CD1c-positive myeloid dendritic cell (primary cell): Measurements from ENCODE around the gene ZNF443.
"Not testable (repeated sequence)": the region's sequence is repeated elsewhere in the genome, so short reads cannot be mapped to it uniquely, and the experiment has no call there.

Source experiments
- DNase-seq: peaks from one replicate; pipeline ENCODE4 v3.0.0-alpha.2; 2016; ENCODE audit errors: extremely low spot score

ZNF443 gene

DNA sequence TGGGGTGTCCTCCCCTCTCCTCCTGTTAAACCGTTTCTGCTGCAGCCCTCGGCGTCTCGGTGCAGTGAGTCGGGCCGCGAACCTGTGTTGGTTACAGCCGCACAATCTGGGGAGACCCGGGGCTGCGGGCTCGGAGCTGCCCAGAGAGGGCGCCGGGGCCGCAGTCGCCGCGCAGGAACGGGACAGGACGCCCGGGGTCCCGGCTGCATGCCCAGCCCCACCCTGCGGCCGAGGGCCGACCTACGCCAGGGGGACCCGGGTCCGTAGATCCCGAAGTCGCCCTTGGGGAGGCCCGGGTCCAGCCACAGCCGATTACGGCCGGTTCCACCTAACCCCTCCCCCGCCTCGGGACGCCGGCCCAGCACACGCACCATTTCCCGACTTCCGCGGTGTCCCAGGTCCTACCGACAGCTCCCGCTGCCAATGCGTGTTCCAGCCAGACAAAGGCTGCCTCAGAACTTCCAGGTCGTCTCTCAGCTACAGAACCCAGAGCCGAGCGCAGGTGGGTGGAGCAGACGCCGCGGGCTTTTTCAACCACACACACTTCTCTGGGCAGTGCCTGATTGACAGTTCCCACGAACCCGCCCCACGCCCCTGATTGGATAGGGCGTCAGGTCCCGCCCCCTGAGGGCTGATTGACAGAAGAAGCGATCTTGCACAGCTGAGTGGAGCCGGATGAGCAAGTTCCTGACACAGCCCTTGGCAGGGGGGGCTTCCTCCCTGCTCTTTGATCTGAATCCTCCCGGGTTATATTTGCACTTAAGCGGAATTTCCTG lies at the start of gene ZNF443:
Gene ZNF443 (minus strand): TSS at position 481 of the 776 bp plus-strand sequence. CDS start 107 bp downstream, at position 374.
- DNase-seq: peak; percentile 98

DNA sequence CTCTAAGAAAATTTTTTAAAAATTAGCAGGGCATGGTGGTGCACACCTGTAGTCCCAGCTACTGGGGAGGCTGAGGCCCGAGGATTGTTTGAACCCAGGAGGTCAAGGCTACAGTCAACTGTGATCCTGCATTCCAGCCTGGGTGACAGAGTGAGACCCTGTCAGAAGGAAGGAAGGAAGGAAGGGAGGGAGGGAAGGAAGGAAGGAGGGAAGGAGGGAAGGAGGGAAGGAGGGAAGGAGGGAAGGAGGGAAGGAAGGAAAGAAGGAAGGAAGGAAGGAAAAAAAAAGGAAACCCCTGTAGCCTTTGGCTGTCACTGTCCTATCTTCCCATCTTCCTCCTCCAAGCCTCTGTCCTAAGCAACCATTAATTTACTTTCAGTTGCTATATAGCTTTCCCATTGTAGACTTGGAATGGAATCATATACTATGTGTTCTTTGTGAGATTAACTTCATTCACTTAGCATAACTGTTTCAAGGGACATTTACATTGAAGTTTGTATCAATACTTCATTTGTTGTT lies 45.5 kb upstream of the ZNF443 start:
- DNase-seq: not testable (repeated sequence)

DNA sequence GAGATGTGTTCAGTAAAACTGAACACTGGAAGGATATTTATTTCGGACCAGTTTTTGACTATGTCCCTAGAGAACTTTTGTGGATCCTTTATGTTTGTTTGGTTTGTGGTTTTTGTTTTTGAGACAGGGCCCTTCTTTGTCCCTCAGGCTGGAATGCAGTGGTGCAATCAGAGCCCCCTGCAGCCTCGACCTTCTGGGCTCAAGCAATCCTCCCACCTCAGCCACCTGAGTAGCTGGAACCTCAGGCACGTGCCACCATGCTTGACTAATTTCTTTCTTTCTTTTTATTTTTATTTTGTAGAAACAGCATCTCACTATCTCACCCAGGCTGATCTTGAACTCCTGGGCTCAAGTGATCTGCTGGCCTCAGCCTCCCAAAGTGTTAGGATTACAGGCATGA lies 44.8 kb upstream of the ZNF443 start:
- no peak for DNase-seq

DNA sequence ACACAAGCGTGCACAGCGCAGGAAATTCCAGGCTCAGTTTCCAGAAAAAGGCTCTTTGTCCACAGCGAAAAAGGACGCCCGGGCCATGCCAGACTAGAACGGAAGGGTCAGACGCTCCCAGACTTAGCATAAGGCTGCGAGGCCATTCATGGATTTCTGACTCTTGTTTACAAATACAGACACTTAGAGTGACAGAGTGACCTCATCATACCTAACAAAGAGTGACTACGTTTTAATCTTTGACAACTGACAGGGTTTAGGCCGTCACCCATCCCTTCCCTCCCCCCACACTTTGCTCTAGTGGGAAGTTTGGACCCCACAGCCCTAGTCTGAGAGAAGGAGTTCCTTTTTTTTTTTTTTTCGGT lies 44.2 kb upstream of the ZNF443 start:
- no peak for DNase-seq

DNA sequence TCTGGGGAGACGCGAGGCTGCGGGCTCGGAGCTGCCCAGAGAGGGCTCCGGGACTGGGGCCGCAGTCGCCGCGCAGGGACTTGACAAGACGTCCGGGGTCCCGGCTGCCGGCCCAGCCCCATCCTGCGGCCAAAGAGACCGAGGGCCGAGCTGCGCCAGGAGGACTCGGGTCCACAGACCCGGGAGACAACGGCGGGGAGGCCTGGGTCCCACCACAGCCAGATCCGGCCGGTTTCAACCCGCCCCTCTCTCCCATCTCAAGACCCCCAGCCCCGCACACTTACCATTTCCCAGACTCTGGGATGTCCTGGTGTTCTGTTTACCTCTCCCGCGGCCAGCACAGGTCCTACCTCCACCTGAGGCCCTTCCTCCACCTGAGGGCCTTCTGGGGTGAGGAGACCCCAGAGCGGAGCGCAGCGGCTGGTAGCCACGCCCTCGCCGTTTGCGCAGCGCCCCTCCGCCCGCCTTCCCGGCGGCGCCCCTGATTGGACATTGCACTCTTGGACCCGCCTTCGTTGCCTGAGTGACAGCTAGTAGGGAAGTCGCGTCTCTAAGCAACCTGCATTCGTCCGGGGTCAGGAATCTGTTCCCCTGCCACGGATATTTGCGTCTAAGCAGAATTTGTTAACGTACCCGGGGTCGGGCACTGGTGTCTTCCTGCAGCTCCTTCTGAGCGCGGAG lies 43.7 kb upstream of the ZNF443 start, which contains the start of gene ZNF709:
Gene ZNF709 (minus strand): TSS at position 446 of the 681 bp plus-strand sequence. CDS start 159 bp downstream, at position 287.
- DNase-seq: peak; percentile 92

DNA sequence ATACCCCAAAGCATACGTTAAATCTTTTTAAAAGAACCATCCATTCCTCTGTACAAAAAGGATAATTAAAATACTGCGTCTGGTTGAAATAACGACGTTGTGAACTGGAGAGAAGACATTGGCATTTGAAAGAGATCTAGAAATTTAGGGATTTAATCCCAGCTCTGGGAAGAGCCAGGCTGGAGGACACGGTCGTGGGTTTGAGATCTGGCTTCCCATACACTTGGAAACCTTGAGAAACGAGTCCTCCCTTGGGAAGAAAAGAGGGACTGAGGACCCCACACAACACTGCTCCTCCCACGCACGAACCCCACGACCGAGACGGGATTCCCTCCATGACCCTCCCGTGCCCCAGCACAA lies 43.2 kb upstream of the ZNF443 start:
- DNase-seq: no peak

DNA sequence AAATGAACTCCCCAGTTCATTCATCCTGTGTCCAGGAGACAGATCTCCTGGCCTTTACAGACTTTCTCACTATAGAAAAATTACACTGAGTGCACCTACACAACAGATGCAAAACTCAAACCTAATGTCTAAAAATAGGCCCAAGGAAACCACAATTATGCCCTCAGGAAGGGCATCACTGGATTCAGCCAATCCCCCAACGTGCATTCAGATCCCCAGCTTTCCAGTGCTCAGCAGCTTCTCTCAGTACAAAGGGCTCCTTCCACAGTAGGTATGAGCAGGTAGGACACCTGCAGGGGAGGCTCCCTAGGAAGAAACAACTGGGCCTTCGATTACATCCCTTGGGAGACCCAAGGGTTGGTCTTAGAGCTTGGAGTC lies 41.7 kb upstream of the ZNF443 start:
- no peak for DNase-seq

DNA sequence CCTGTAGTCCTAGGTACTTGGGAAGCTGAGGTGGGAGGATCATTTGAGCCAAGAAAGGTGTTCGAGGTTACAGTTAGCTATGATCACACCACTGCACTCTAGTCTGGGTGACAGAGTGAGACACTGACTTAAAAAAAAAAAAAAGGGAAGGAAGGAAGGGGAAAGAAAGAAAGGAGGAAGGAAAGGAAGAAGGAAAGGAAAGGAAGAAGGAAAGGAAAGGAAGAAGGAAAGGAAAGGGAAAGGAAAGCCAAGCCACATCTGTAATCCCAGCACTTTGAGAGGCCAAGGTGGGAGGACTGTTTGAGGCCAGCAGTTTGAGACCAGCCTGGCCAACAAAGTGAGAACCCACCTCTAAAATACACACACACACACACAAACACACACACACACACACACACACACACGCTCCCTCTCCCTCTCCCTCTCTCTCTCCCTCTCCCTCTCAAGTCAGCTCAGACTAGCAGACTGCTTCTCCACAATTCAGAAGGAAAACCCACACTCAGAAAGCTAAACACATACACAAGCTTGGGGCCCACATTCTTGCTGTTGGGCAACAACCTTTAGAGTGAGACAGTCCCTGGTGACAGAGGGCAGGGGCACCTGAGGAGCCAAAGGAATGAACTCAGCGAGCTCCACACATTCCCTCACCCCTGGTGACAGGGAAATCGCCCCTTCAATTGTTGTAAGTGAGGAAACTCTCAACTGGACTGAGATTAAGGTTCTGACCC lies 41.1 kb upstream of the ZNF443 start:
- DNase-seq: no peak

DNA sequence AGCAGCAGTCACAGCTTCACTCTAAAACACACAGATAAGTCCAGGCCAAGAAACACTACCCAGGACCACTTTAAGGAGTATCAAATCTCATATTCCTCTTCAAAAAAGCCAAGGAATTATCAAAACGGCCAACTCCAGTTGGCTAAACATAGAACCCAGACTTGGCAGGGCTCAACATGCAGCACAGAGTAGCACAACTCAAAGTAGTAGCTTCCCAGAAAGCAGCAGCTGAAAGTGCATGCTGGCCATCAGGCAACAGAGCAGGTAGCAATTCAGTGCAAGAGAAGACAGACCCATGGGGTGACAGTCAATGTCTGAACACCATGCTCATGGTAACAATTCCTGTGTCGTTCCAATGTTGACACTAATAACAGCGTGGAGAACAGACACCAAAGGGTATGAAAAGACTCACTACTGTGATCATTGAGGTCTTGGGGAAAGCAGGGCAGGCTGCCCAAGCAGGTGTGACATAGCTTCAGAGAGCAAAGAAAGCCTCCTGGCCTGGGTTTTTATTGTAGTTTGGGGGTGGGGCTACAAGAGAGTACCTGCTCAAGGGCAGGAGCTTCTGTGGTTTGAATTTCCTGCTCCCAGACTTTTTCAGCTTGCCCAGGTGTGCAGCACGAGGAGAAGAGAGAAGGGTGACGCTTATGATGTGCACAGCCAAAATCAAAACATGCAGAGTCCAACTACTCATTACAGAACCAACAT lies 37.6 kb upstream of the ZNF443 start:
- no peak for DNase-seq

DNA sequence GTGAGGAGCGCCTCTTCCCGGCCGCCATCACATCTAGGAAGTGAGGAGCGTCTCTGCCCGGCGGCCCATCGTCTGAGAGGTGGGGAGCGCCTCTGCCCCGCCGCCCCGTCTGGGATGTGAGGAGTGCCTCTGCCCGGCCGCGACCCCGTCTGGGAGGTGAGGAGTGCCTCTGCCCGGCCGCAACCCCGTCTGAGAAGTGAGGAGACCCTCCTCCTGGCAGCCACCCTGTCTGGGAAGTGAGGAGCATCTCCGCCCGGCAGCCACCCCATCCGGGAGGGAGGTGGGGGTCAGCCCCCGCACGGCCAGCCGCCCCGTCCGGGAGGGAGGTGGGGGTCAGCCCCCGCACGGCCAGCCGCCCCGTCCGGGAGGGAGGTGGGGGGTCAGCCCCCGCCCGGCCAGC lies 26.8 kb upstream of the ZNF443 start:
- not testable (repeated sequence) for DNase-seq

DNA sequence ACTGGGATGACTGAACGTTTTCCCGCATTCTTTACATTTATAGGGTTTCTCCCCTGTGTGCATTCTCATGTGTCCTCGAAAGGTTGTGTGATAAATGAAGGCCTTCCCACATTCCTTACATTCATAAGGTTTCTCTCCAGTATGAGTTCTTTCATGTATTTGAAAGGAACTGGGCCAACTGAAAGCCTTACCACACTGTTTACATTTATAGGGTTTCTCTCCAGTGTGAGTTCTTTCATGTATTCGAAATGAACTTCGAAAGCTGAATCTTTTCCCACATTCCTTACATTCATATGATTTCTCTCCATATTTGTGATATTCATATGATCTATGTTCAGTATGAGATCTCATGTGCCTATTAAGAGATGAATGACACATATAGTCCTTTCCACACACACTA lies 24.4 kb upstream of the ZNF443 start:
- DNase-seq: no peak

DNA sequence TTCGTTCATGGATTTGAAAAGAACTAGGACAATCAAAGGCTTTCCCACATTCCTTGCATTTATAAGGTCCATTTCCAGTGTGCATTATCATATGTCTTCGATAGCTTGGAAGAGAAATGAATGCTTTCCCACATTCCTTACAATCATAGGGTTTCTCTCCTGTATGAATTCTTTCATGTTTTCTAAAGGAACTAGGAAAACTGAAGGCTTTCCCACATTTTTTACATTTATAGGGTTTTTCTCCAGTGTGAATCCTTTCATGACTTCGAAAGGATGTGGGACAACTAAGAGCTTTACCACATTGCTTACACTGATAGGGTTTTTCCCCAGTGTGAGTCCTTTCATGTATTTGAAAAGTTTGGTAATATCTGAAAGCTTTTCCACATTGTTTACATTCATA lies 23.9 kb upstream of the ZNF443 start:
- no peak for DNase-seq

DNA sequence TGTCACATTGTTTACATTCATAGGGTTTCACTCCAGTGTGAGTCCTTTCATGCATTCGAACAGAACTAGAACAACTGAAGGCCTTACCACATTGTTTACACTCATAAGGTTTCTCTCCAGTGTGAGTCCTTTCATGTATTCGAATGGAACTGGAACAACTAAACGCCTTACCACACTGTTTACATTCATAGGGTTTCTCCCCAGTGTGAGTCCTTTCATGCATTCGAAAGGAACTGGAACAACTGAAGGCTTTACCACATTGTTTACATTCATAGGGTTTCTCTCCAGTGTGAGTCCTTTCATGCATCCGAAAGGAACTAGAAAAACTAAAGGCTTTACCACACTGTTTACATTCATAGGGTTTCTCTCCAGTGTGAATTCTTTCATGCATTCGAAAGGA lies 23.3 kb upstream of the ZNF443 start:
- not testable (repeated sequence) for DNase-seq

DNA sequence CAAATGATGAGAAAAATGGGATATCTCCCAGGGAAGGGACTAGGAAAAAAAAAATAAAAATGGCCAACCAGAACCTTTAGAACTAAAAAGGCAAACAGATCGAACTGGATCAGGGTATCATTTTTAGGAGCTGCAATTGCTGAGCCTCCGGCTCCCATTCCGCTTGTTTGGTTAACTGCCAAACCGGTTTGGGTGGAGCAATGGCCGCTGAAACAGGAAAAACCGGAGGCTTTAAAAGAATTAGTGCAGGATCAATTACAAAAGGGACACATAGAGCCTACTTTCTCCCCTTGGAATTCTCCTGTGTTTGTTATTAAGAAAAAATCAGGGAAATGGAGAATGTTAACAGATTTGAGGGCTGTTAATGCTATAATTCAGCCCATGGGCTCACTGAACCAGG lies 12.7 kb upstream of the ZNF443 start:
- DNase-seq: no peak

DNA sequence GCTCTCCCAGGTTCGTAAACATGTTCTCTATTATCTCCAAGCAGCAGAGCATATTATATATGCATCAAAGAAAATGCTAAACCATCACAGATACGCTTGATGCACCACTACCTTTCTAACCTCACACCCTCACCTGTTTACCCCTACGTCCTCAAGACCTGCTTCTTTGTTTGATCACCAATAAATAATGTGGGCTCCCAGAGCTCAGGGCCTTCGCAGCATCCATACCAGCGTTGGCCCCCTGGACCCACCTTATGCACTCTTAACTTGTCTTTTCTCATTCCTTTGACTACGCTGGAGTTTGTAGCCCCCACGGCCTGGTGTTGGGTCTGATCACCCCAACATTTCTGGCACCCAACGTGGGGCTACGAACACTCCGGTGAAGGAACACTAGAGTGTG lies 10.0 kb upstream of the ZNF443 start:
- DNase-seq: no peak

DNA sequence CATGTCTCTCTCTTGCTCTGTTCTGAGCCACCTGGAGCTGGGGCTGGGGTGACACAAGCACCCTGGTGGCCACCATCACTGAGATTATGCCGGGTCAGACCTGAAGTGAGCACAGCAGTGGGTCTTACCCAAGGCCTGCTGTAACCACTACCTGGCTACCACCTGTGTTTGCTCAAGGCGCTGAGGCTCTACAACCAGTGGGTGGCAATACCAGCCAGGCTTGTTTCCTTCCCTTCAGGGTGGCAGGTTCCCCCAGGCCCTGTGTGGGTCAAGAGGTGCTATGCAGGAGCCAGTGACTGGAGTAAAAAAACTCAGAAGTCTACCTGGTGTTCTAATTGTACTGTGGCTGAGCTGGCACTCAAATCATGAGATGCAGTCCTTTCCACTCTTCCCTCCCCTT lies 8.0 kb upstream of the ZNF443 start:
- DNase-seq: no peak

DNA sequence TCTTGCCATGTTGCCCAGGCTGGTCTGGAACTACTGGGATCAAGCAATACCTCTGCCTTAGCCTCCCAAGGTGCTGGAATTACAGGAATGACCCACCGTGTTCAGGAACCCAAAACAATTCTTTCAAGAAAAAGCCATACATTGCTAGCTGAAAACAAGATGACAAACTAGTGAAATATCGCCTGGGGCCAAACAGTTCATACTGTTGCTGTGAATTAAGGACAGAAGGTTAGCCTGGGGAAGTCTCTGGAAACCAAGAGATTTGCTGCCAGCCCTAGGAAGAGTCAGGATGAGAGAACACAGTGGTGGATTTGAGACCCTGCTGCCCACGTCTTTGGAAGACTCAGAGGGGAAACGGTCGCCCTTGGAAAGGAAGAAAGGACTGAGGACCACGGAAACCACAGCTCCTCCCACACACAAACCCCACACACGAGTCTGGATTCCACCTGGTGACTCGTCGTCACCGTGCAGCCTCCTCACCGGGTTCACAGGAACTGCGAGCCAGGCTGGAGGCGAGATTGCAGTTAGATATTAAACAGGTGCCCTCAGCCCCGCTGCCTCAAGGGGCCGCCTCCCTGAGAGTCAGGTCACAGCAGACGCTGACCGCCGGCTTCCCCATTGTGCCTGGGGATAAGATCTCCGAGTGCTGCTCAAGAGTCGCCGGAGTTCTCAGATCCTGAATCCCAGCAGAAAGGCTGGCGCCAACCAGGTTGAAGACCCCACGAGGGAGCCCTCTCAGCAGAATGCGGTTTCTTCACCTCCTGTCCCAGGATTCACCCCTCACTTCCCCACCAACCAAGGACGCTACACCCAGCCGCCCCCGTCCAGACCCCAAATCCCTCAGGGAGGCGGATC lies 908 bp downstream of the ZNF443 start:
- DNase-seq: peak; percentile 26

DNA sequence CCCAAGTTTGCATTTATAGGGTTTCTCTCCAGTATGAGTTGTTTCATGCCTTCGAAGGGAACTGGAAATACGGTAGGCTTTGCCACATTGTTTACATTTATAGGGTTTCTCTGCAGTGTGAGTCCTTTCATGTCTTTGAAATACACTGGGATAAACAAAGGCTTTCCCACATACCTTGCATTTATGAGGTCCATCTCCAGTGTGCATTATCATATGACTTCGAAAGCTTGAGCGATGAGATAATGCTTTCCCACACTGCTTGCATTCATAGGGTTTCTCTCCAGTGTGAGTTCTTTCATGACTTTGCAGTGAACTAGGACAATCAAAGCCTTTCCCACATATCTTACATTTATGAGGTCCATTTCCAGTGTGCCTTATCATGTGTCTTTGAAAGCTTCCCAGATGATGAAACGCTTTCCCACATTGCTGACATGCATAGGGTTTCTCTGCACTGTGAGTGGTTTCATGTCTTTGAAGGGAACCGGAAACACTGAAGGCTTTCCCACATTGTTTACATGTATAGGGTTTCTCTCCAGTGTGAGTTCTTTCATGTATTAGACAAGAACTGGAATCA lies 10.0 kb downstream of the ZNF443 start:
- DNase-seq: not testable (repeated sequence)

DNA sequence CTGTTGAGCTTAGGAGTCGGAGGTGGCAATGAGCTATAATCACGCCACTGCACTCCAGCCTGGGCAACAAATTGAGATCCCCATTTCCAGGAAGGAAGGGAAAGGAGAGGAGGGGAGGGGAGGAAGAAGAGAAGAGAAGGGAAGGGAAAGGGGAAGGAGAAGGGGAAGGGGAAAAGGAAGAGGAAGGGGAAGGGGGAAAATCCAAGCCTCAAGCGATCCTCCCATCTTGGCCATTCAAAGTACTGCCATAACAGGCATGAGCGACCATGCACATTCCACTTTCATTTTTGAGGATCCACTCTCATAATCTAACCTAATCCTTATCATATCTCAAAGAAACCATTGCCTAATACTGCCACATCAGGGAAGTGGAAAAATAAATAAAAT lies 14.9 kb downstream of the ZNF443 start:
- DNase-seq: no peak

DNA sequence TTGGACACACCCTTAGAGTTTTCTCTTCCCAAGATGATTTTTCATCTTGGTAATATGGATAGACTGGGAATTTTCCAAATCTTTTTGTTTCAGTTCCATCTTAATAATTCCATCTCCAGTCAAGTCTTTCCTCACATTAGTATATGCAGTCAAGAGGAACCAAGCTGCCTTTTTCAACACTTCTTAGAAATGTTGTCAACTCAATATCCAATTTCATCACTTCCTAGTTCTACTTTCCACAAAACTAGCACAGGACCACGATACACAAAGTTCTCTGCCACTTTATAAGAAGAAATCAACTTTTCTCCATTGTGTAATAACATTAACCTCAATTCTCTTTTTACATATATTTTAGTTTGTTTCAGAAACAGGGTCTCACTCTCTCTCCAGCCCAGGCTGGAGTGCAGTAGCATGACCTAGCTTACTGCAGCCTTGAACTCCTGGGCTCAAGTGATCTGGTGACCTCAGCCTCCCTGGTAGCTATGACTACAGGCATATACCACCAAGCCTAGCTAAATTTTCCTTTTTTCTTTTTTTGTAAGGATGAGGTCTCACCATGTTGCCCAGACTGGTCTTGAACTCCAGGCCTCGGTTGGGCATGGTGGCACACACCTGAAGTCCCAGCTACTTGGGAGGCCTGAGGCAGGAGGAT lies 15.5 kb downstream of the ZNF443 start:
- DNase-seq: no peak
